Kidney (tissue), 14 donors: ENCODE results near the gene XPO6. TPM values are rescaled to one million over a fixed set of nuclear protein-coding genes. Genes with fewer than 3 reads are reported as not detected.

Experiments
- DNase-seq, 5 donors: peaks; one replicate each; pipeline ENCODE4 v3.0.0-alpha.2; 2013 to 2020
- FAIRE-seq: peaks from 2 replicates; lab custom pipeline; 2012; peaks lifted over from hg19 to GRCh38; lab: Jason Lieb, UNC
- H3K27ac ChIP-seq, 2 donors: one replicate each; pipeline ENCODE4 v1.7.0; 2013; ENCODE audit warnings: low read depth in 2 of 2, low read length in 2 of 2, inconsistent platforms in 1 of 2
- H3K27me3 ChIP-seq: one replicate; pipeline ENCODE4 v1.7.1; 2013; ENCODE audit warnings: low read length, inconsistent platforms; ENCODE audit not compliant: control insufficient read depth, insufficient read depth
- H3K36me3 ChIP-seq, 3 donors: one replicate each; pipeline versions ENCODE4 v1.7.0 to v1.7.1; 2013; ENCODE audit warnings: low read length in 3 of 3, control low read depth in 1 of 3, inconsistent platforms in 1 of 3; ENCODE audit not compliant: insufficient read depth in 3 of 3, control insufficient read depth in 2 of 3
- H3K4me1 ChIP-seq, 3 donors: one replicate each; pipeline versions ENCODE4 v1.7.0 to v1.7.1; 2013; ENCODE audit warnings: low read length in 3 of 3, inconsistent platforms in 1 of 3, low read depth in 1 of 3; ENCODE audit not compliant: control insufficient read depth in 2 of 3, insufficient read depth in 2 of 3
- H3K4me3 ChIP-seq, 3 donors: one replicate each; pipeline versions ENCODE4 v1.7.0 to v1.8.1; 2013; ENCODE audit warnings: low read length in 3 of 3, control low read depth in 1 of 3, inconsistent platforms in 1 of 3
- H3K9ac ChIP-seq, 3 donors: one replicate each; pipeline versions ENCODE4 v1.7.0 to v1.7.1; 2013; ENCODE audit warnings: low read length in 3 of 3, control low read depth in 1 of 3, inconsistent platforms in 1 of 3
- H3K9me3 ChIP-seq, 3 donors: one replicate each; pipeline versions ENCODE4 v1.7.0 to v1.7.1; 2013; ENCODE audit warnings: low read length in 3 of 3, control low read depth in 1 of 3, inconsistent platforms in 1 of 3; ENCODE audit not compliant: control insufficient read depth in 2 of 3, insufficient read depth in 1 of 3
- CTCF ChIP-seq: IDR thresholded peaks from 3 replicates; pipeline ENCODE4 v1.5.1; 2012; ENCODE audit warnings: mild to moderate bottlenecking, moderate library complexity, borderline replicate concordance; ENCODE audit not compliant: insufficient read depth; ENCODE audit errors: extremely low read depth
- intact Hi-C: fragments of 100-400 bp; cut with DNase I; formaldehyde crosslinking; loops from one replicate; pipeline ENCODE4 v1.11.1; 2022
- polyA plus RNA-seq: library from polyadenylated mRNA; stranded (reverse); fragments of 350-450 nt; fragmentation: Illumina TruSeq; extraction: RNeasy Lipid Tissue Mini Kit (QIAGEN cat#74804); gene quantifications from one replicate; pipeline ENCODE4 v1.2.3, GENCODE V29; 2014; ENCODE audit warnings: low read depth, low replicate concordance; ENCODE audit not compliant: insufficient read depth
- total RNA-seq: library from RNA; stranded (reverse); fragmentation: NEBNext Ultra II Directional; extraction: Animal tissue kit (Norgen Biotek cat#: 25700); gene quantifications from one replicate; pipeline ENCODE4 v1.2.1, GENCODE V29; 2021
- donor health status: control.
- donor health status: control.
- donor health status: control.
- donor health status: control.
- donor health status: control.
- donor health status: DM: yes; HTN: yes; CAD: no.
- donor health status: Normal renal cell carcinoma (clear cell type).

Gene XPO6
- total and polyA plus RNA-seq, 2 donors from 2014 or later = 57.2 to 98.8 TPM

- no peaks in the 10 kb centered on the region for H3K9me3 ChIP-seq
- H3K9ac ChIP-seq = no peak overlapping the region
- H3K27ac ChIP-seq = no peak overlapping the region
- TF ChIP-seq CTCF = no peak
- intact Hi-C loops = no loop called here
- no peak overlapping the region for H3K4me3 ChIP-seq
- no peaks in the 10 kb centered on the region for H3K27me3 ChIP-seq
- no peaks in the 10 kb centered on the region for H3K36me3 ChIP-seq
- no peaks in the 10 kb centered on the region for H3K4me1 ChIP-seq
- DNase-seq (no peak), FAIRE-seq (no peak)
Observed at GRCh38 chr16:28081391-28081968, 130.3 kb downstream of the XPO6 start.

- no peak for FAIRE-seq
Observed at GRCh38 chr16:28078261-28078660, 133.5 kb downstream of the XPO6 start.

GRCh38 chr16:28073836-28074235, 137.9 kb downstream of the XPO6 start:
- no peak for FAIRE-seq
- Histone ChIP-seq H3K27me3 (no peaks in the 10 kb centered on the region), H3K4me1 (no peaks in the 10 kb centered on the region), H3K9ac (no peak overlapping the region), H3K9me3 (no peaks in the 10 kb centered on the region), H3K4me3 (no peak overlapping the region), H3K27ac (no peak overlapping the region), H3K36me3 (no peaks in the 10 kb centered on the region)
- TF ChIP-seq CTCF = no peak
- no peak for DNase-seq
- intact Hi-C loops = no loop called here

More at GRCh38 chr16:28078261-28078660, 133.5 kb downstream of the XPO6 start:
- Histone ChIP-seq H3K36me3 (no peaks in the 10 kb centered on the region), H3K9ac (no peak overlapping the region), H3K9me3 (no peaks in the 10 kb centered on the region), H3K4me1 (no peaks in the 10 kb centered on the region), H3K27me3 (no peaks in the 10 kb centered on the region), H3K4me3 (no peak overlapping the region), H3K27ac (no peak overlapping the region)
- DNase-seq = no peak
- no peak for TF ChIP-seq CTCF
- intact Hi-C loops = no loop called here

- Histone ChIP-seq H3K4me1 (no peaks in the 10 kb centered on the region), H3K4me3 (no peak overlapping the region), H3K36me3 (no peaks in the 10 kb centered on the region), H3K27me3 (no peaks in the 10 kb centered on the region), H3K9me3 (no peaks in the 10 kb centered on the region), H3K9ac (no peak overlapping the region), H3K27ac (no peak overlapping the region)
- TF ChIP-seq CTCF = no peak
- intact Hi-C loops = no loop called here
- FAIRE-seq (no peak), DNase-seq (no peak)
Observed at GRCh38 chr16:28072087-28072486, 139.7 kb downstream of the XPO6 start.
